ENCODE results near the gene ZMYM2. TPM values are rescaled to one million over a fixed set of nuclear protein-coding genes. Genes with fewer than 3 reads are reported as not detected.

ZMYM2 gene
- total and polyA plus RNA-seq, 2 experiments from 2014 or later, result 87.9 to 159 TPM

DNA sequence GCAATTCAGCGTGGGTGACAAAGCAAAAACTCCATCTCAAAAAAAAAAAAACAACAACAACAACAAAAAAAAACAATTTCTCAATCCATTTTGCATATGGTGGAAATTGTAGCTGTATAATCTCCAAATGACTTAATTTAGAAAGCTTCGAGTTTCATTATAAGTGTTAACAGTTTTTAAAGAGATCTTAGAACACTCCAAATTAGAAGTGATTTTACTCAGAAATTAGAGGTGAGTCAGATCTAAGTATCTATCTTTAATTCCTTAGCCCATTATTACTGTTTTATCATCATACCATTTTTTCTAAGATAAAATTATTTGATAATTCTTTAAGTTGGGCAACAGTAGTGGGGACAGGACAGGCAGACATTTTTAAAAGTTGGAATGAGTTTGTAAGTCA lies 60.5 kb downstream of the ZMYM2 start (continued):
- TF ChIP-seq, protein P1, sequence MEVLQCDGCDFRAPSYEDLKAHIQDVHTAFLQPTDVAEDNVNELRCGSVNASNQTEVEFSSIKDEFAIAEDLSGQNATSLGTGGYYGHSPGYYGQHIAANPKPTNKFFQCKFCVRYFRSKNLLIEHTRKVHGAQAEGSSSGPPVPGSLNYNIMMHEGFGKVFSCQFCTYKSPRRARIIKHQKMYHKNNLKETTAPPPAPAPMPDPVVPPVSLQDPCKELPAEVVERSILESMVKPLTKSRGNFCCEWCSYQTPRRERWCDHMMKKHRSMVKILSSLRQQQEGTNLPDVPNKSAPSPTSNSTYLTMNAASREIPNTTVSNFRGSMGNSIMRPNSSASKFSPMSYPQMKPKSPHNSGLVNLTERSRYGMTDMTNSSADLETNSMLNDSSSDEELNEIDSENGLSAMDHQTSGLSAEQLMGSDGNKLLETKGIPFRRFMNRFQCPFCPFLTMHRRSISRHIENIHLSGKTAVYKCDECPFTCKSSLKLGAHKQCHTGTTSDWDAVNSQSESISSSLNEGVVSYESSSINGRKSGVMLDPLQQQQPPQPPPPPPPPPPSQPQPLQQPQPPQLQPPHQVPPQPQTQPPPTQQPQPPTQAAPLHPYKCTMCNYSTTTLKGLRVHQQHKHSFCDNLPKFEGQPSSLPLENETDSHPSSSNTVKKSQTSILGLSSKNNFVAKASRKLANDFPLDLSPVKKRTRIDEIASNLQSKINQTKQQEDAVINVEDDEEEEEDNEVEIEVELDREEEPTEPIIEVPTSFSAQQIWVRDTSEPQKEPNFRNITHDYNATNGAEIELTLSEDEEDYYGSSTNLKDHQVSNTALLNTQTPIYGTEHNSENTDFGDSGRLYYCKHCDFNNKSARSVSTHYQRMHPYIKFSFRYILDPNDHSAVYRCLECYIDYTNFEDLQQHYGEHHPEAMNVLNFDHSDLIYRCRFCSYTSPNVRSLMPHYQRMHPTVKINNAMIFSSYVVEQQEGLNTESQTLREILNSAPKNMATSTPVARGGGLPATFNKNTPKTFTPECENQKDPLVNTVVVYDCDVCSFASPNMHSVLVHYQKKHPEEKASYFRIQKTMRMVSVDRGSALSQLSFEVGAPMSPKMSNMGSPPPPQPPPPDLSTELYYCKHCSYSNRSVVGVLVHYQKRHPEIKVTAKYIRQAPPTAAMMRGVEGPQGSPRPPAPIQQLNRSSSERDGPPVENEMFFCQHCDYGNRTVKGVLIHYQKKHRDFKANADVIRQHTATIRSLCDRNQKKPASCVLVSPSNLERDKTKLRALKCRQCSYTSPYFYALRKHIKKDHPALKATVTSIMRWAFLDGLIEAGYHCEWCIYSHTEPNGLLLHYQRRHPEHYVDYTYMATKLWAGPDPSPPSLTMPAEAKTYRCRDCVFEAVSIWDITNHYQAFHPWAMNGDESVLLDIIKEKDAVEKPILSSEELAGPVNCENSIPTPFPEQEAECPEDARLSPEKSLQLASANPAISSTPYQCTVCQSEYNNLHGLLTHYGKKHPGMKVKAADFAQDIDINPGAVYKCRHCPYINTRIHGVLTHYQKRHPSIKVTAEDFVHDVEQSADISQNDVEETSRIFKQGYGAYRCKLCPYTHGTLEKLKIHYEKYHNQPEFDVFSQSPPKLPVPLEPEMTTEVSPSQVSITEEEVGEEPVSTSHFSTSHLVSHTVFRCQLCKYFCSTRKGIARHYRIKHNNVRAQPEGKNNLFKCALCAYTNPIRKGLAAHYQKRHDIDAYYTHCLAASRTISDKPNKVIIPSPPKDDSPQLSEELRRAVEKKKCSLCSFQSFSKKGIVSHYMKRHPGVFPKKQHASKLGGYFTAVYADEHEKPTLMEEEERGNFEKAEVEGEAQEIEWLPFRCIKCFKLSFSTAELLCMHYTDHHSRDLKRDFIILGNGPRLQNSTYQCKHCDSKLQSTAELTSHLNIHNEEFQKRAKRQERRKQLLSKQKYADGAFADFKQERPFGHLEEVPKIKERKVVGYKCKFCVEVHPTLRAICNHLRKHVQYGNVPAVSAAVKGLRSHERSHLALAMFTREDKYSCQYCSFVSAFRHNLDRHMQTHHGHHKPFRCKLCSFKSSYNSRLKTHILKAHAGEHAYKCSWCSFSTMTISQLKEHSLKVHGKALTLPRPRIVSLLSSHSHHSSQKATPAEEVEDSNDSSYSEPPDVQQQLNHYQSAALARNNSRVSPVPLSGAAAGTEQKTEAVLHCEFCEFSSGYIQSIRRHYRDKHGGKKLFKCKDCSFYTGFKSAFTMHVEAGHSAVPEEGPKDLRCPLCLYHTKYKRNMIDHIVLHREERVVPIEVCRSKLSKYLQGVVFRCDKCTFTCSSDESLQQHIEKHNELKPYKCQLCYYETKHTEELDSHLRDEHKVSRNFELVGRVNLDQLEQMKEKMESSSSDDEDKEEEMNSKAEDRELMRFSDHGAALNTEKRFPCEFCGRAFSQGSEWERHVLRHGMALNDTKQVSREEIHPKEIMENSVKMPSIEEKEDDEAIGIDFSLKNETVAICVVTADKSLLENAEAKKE (CRISPR knock-in tag; IDR thresholded peaks at IDR 0.05), result no peak
- no peak for TF ChIP-seq POLR2AphosphoS5 (IDR thresholded peaks at IDR 0.05; ENCODE audit: low read depth)
- TF ChIP-seq, protein P2, sequence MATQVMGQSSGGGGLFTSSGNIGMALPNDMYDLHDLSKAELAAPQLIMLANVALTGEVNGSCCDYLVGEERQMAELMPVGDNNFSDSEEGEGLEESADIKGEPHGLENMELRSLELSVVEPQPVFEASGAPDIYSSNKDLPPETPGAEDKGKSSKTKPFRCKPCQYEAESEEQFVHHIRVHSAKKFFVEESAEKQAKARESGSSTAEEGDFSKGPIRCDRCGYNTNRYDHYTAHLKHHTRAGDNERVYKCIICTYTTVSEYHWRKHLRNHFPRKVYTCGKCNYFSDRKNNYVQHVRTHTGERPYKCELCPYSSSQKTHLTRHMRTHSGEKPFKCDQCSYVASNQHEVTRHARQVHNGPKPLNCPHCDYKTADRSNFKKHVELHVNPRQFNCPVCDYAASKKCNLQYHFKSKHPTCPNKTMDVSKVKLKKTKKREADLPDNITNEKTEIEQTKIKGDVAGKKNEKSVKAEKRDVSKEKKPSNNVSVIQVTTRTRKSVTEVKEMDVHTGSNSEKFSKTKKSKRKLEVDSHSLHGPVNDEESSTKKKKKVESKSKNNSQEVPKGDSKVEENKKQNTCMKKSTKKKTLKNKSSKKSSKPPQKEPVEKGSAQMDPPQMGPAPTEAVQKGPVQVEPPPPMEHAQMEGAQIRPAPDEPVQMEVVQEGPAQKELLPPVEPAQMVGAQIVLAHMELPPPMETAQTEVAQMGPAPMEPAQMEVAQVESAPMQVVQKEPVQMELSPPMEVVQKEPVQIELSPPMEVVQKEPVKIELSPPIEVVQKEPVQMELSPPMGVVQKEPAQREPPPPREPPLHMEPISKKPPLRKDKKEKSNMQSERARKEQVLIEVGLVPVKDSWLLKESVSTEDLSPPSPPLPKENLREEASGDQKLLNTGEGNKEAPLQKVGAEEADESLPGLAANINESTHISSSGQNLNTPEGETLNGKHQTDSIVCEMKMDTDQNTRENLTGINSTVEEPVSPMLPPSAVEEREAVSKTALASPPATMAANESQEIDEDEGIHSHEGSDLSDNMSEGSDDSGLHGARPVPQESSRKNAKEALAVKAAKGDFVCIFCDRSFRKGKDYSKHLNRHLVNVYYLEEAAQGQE (IDR thresholded peaks at IDR 0.05; ENCODE audit: unreplicated experiment), result no peak
- TF ChIP-seq EZH2phosphoT487 (IDR thresholded peaks at IDR 0.05; ENCODE audit: unreplicated experiment), result no peak
- TF ChIP-seq JUNB (IDR thresholded peaks at IDR 0.05; ENCODE audit: unreplicated experiment), result no peak
- no peak for TF ChIP-seq ZNF114 (CRISPR knock-in tag; IDR thresholded peaks at IDR 0.05)
- TF ChIP-seq CREB1 (CRISPR knock-in tag; IDR thresholded peaks at IDR 0.05; ENCODE audit: low read depth), result no peak
- TF ChIP-seq, protein P3, sequence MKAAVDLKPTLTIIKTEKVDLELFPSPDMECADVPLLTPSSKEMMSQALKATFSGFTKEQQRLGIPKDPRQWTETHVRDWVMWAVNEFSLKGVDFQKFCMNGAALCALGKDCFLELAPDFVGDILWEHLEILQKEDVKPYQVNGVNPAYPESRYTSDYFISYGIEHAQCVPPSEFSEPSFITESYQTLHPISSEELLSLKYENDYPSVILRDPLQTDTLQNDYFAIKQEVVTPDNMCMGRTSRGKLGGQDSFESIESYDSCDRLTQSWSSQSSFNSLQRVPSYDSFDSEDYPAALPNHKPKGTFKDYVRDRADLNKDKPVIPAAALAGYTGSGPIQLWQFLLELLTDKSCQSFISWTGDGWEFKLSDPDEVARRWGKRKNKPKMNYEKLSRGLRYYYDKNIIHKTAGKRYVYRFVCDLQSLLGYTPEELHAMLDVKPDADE (IDR thresholded peaks at IDR 0.05), result no peak
- no peak for TF ChIP-seq EZH2 (IDR thresholded peaks at IDR 0.05; ENCODE audit: low read depth, unreplicated experiment)
- TF ChIP-seq NANOG (IDR thresholded peaks at IDR 0.05; ENCODE audit: borderline replicate concordance), result no peak
- no peak for TF ChIP-seq ZNF331 (CRISPR knock-in tag; IDR thresholded peaks at IDR 0.05; ENCODE audit: low read depth)
- no peak for TF ChIP-seq STAT1 (IDR thresholded peaks at IDR 0.05; ENCODE audit: unreplicated experiment)

Data from GM23338 (cell line).